ENCODE measurements around the gene CBLB. TPM values are rescaled to one million over a fixed set of nuclear protein-coding genes. Genes with fewer than 3 reads are reported as not detected.
A peak's percentile ranks its signal among the peaks of the same experiment; 100 is the strongest.

CBLB gene
- total RNA-seq, 4 donors from 2014 or later, result 154 to 177 (median 169) TPM

- DNase-seq (ENCODE audit: low spot score in 2 of 2), result no peak
- WGBS, 2 donors, result 80 to 82% methylated on average over 1 of the region's 1 CpG
- no peak overlapping the region for H3K4me3 ChIP-seq
Observed at GRCh38 chr3:105688821-105689220, 180.0 kb downstream of the CBLB start.

GRCh38 chr3:105686278-105686897 lies 182.4 kb downstream of the CBLB start:
- TF ChIP-seq EP300 (IDR thresholded peaks at IDR 0.05) (no peak), CTCF (IDR thresholded peaks at IDR 0.05) (peak; percentile 46 to 73 (median 65)), POLR2A (IDR thresholded peaks at IDR 0.05) (no peak)
- H3K9me3 ChIP-seq, result no peaks in the 10 kb centered on the region
- no peak for DNase-seq (ENCODE audit: low spot score in 2 of 2)
- H3K36me3 ChIP-seq, result peaks cover 0 to 28% (median 1%) of the 10 kb centered on the region in 3 donors
- H3K27ac ChIP-seq, result peak overlapping the region in 1 of 4 donors; percentile 8
- 38 to 39% methylated on average over 2 of the region's 2 CpGs for WGBS, 2 donors
- no peak overlapping the region for H3K4me3 ChIP-seq
- no peaks in the 10 kb centered on the region for H3K27me3 ChIP-seq
- H3K4me1 ChIP-seq, result peaks cover 0 to 27% (median 0%) of the 10 kb centered on the region in 4 donors

More at GRCh38 chr3:105688821-105689220, 180.0 kb downstream of the CBLB start:
- Histone ChIP-seq H3K27ac (peak overlapping the region in 1 of 4 donors; percentile 35), H3K9me3 (no peaks in the 10 kb centered on the region), H3K27me3 (no peaks in the 10 kb centered on the region), H3K4me1 (peaks cover 0 to 36% (median 0%) of the 10 kb centered on the region in 4 donors), H3K36me3 (peaks cover 0 to 25% (median 0%) of the 10 kb centered on the region in 3 donors)
- TF ChIP-seq CTCF (IDR thresholded peaks at IDR 0.05) (no peak), POLR2A (IDR thresholded peaks at IDR 0.05) (no peak), EP300 (IDR thresholded peaks at IDR 0.05) (no peak)

- DNase-seq (ENCODE audit: low spot score in 2 of 2), result no peak
- H3K27ac ChIP-seq, result no peak overlapping the region
- 89 to 92% methylated on average over 2 of the region's 2 CpGs for WGBS, 2 donors
- TF ChIP-seq POLR2A (IDR thresholded peaks at IDR 0.05) (no peak), CTCF (IDR thresholded peaks at IDR 0.05) (no peak), EP300 (IDR thresholded peaks at IDR 0.05) (no peak)
- H3K36me3 ChIP-seq, result peaks cover 0 to 76% (median 7%) of the 10 kb centered on the region in 3 donors
- no peak overlapping the region for H3K4me3 ChIP-seq
- H3K27me3 ChIP-seq, result no peaks in the 10 kb centered on the region
- H3K4me1 ChIP-seq, result no peaks in the 10 kb centered on the region
- no peaks in the 10 kb centered on the region for H3K9me3 ChIP-seq
Observed at GRCh38 chr3:105679951-105680350, 188.9 kb downstream of the CBLB start.

GRCh38 chr3:105678017-105678416 lies 190.8 kb downstream of the CBLB start:
- Histone ChIP-seq H3K4me1 (no peaks in the 10 kb centered on the region), H3K4me3 (no peak overlapping the region), H3K36me3 (peaks cover 0 to 85% (median 7%) of the 10 kb centered on the region in 3 donors), H3K27me3 (no peaks in the 10 kb centered on the region), H3K9me3 (no peaks in the 10 kb centered on the region), H3K27ac (no peak overlapping the region)
- TF ChIP-seq CTCF (IDR thresholded peaks at IDR 0.05) (no peak), EP300 (IDR thresholded peaks at IDR 0.05) (no peak)
- DNase-seq (ENCODE audit: low spot score in 2 of 2), result no peak
- WGBS, 2 donors, result 77 to 79% methylated on average over 3 of the region's 3 CpGs

- H3K4me3 ChIP-seq, result no peak overlapping the region
- H3K36me3 ChIP-seq, result peaks cover 0 to 76% (median 7%) of the 10 kb centered on the region in 3 donors
- no peaks in the 10 kb centered on the region for H3K4me1 ChIP-seq
- 89 to 91% methylated on average over 5 of the region's 5 CpGs for WGBS, 2 donors
- no peaks in the 10 kb centered on the region for H3K9me3 ChIP-seq
- no peaks in the 10 kb centered on the region for H3K27me3 ChIP-seq
- no peak overlapping the region for H3K27ac ChIP-seq
- DNase-seq (ENCODE audit: low spot score in 2 of 2), result no peak
- TF ChIP-seq POLR2A (IDR thresholded peaks at IDR 0.05), result no peak
- no peak for TF ChIP-seq EP300 (IDR thresholded peaks at IDR 0.05)
- TF ChIP-seq CTCF (IDR thresholded peaks at IDR 0.05), result no peak
Observed at GRCh38 chr3:105676621-105677300, 192.1 kb downstream of the CBLB start.

All from tibial nerve (tissue), 4 donors.